ENCODE data around the gene IL32. TPM values are rescaled to one million over a fixed set of nuclear protein-coding genes. Genes with fewer than 3 reads are reported as not detected.

The IL32 gene
- total RNA-seq, 4 donors from 2014 or later: 8.4 to 21.1 (median 13.1) TPM

DNA sequence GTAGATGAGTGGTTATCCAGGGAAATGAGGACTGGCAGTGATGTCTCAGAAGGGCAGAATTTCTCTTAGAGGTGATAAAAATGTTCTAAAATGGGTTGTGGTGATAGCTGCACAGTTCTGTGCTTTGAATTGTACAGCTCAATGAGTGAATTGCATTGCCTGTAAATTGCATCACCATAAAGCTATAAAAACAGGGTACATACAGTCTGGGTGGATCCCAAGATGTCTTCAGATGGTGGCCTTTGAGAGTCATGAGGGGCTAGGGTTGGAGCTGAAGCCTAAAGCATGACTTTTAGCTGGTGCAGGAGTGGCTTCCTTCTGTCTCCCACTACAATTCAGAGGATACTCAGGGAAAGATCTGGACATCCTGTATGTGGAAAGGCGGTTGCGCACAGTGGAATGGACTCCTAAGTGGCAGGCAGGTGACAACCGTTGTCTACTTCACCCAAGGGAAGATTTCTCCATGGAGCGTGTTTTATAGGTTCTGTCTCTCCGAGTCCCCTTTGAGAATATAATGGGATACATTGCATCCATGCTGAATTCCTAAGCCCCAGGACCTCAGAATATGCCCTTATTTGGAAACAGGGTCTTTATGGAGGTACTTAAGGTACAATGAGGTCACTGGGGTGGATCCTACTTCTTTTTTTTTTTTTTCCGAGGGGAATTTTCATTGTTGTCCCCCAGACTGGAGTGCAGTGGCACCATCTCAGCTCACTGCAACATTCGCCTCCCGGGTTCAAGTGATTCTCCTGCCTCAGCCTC, 1.6 kb upstream of the IL32 start:
- TF ChIP-seq, protein P1, sequence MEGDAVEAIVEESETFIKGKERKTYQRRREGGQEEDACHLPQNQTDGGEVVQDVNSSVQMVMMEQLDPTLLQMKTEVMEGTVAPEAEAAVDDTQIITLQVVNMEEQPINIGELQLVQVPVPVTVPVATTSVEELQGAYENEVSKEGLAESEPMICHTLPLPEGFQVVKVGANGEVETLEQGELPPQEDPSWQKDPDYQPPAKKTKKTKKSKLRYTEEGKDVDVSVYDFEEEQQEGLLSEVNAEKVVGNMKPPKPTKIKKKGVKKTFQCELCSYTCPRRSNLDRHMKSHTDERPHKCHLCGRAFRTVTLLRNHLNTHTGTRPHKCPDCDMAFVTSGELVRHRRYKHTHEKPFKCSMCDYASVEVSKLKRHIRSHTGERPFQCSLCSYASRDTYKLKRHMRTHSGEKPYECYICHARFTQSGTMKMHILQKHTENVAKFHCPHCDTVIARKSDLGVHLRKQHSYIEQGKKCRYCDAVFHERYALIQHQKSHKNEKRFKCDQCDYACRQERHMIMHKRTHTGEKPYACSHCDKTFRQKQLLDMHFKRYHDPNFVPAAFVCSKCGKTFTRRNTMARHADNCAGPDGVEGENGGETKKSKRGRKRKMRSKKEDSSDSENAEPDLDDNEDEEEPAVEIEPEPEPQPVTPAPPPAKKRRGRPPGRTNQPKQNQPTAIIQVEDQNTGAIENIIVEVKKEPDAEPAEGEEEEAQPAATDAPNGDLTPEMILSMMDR (IDR thresholded peaks at IDR 0.05; ENCODE audit: low read depth): no peak

DNA sequence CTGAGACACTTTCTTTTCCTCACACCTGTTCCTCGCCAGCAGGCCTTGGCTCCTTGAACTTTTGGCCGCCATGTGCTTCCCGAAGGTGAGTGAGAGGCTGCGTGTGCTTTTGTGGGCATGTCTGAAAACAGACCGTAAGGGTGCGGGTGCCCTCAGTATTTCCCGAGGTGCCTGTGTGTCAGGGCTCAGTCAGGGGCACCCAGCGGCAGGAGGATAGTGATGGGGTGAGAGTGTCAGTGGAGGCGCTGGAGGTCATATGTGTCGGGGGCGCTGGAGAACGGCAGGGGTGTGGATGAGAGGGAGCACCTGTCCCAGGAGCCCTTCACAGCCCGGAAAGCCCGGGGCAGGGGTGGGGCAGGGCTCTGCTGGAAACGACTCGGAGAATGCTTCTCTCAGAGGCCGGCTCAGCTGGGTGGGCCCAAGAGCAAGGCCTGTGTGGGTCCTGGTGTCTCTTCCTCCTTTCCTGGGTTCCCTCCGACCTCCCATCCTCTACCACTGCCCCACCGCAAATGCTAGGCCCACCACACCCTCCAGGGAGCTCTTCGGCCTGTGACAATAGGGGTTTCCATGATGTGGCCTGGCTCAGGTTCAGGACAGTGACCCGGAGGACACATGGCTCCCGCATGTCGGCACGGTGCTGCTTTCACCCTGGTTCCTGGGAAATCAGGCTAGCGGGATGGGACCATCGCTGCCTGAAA, 451 bp downstream of the IL32 start:
- TF ChIP-seq, protein P1 (IDR thresholded peaks at IDR 0.05; ENCODE audit: low read depth): no peak

- TF ChIP-seq, protein P1 (IDR thresholded peaks at IDR 0.05; ENCODE audit: low read depth): no peak
Observed at GRCh38 chr16:3066440-3066748, 954 bp downstream of the IL32 start.

DNA sequence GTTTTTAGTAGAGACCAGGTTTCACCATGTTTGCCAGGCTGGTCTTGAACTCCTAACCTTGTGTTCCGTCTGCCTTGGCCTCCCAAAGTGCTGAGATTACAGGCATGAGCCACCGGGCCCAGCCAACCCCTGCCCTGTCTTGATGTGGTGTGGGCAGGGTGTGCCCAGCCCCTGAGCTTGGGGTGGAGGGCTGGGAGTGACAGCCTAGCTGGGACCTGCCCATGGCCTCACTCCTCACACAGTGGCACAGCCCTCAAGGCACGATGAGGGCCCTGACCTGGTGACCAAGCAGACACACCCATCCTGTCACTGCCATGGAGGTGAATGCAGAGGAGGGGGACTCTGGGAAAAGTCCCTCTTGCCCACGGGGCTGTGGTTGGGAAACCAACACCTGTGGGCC, 3.0 kb downstream of the IL32 start:
- TF ChIP-seq, protein P1 (IDR thresholded peaks at IDR 0.05; ENCODE audit: low read depth): no peak

- TF ChIP-seq, protein P1 (IDR thresholded peaks at IDR 0.05; ENCODE audit: low read depth): no peak
Observed at GRCh38 chr16:3070608-3071111, 5.2 kb downstream of the IL32 start.

DNA sequence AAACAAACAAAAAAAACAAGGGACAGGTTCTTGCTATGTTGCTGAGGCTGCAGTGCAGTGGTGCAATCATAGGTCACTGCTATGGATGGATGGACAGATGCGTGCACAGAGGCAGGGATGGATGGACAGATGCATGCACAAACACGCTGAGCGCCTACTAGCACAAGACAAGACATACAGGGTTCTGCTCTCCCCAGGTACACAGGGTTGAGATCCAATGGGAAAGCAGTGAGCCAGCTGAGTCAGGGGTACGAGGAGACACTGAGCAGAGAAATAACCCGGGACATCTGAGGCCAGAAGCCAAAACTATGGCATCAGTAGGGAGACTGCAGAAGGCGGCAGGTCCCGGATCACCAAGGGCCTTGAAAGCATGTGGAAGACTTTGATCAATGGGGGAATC, 6.2 kb downstream of the IL32 start:
- TF ChIP-seq, protein P1 (IDR thresholded peaks at IDR 0.05; ENCODE audit: low read depth): no peak

GRCh38 chr16:3073448-3073847, 8.0 kb downstream of the IL32 start:
- TF ChIP-seq, protein P1 (IDR thresholded peaks at IDR 0.05; ENCODE audit: low read depth): no peak

All from subcutaneous adipose tissue (tissue), 4 donors.